H1 (cell line): ENCODE measurements around the gene ROR1. TPM values are rescaled to one million over a fixed set of nuclear protein-coding genes. Genes with fewer than 3 reads are reported as not detected.

Experiments
- CTCF ChIA-PET: fragments of 300-600 bp; sonication (Branson Sonifier 250); formaldehyde crosslinking; loops from one replicate; lab custom pipeline; 2021; ENCODE audit not compliant: partially characterized antibody; lab: Charles Lee
- POLR2A ChIA-PET: fragments of 300-600 bp; sonication (Branson Sonifier 250); formaldehyde crosslinking; loops from one replicate; lab custom pipeline; 2021; ENCODE audit warnings: inconsistent platforms; ENCODE audit not compliant: partially characterized antibody; lab: Charles Lee
- DNase-seq, 2 experiments: peaks; one replicate each; pipeline versions ENCODE4 v3.0.0 to v3.0.0-alpha.2; 2010 to 2022; ENCODE audit warnings: low spot score in 2 of 2, low read depth in 1 of 2, mixed read lengths in 1 of 2
- FAIRE-seq: peaks from 2 replicates; lab custom pipeline; 2011; peaks lifted over from hg19 to GRCh38; lab: Jason Lieb, UNC
- H2AFZ ChIP-seq: 2 replicates; pipeline ENCODE4 v1.8.1; 2012; ENCODE audit warnings: low read length, inconsistent platforms
- H2AK5ac ChIP-seq: 2 replicates; pipeline ENCODE4 v1.6.1; 2013; ENCODE audit warnings: low read depth, low read length
- H2BK120ac ChIP-seq: replicated peaks from 2 replicates; pipeline ENCODE3; 2013; ENCODE audit warnings: low read depth, low read length, inconsistent platforms
- H2BK12ac ChIP-seq: 2 replicates; pipeline ENCODE4 v1.6.1; 2013; ENCODE audit warnings: low read depth, low read length
- H2BK15ac ChIP-seq: 2 replicates; pipeline ENCODE4 v1.6.1; 2013; ENCODE audit warnings: low read length
- H2BK20ac ChIP-seq: 2 replicates; pipeline ENCODE4 v1.6.1; 2013; ENCODE audit warnings: low read length
- H2BK5ac ChIP-seq: 2 replicates; pipeline ENCODE4 v1.6.1; 2013; ENCODE audit warnings: low read depth, low read length
- H3K14ac ChIP-seq: 2 replicates; pipeline ENCODE4 v1.6.1; 2013; ENCODE audit warnings: inconsistent platforms; ENCODE audit not compliant: insufficient read length
- H3K18ac ChIP-seq: 2 replicates; pipeline ENCODE4 v1.6.1; 2013; ENCODE audit warnings: low read length; ENCODE audit errors: extremely low read depth
- H3K23ac ChIP-seq: 2 replicates; pipeline ENCODE4 v1.6.1; 2013; ENCODE audit warnings: inconsistent platforms; ENCODE audit not compliant: insufficient read length
- H3K23me2 ChIP-seq: 2 replicates; pipeline ENCODE4 v1.6.1; 2013; ENCODE audit warnings: low read depth, low read length
- H3K27ac ChIP-seq: 2 replicates; pipeline ENCODE4 v1.6.1; 2011; ENCODE audit warnings: low read depth, low read length, inconsistent platforms
- H3K27me3 ChIP-seq, 4 experiments: replicated peaks in 1 of 4; 1 replicate in 1 of 4; 2 replicates in 3 of 4; pipeline versions ENCODE4 v1.6.1 to v1.8.1; 2011 to 2013; ENCODE audit warnings: low read length in 3 of 4, mild to moderate bottlenecking in 3 of 4, inconsistent platforms in 2 of 4, mixed read lengths in 2 of 4, moderate library complexity in 1 of 4; ENCODE audit not compliant: control insufficient read depth in 3 of 4, insufficient read depth in 3 of 4; ENCODE audit errors: extremely low read depth in 1 of 4
- H3K36me3 ChIP-seq, 4 experiments: 2 replicates each; pipeline versions ENCODE4 v1.6.1 to v1.8.1; 2011 to 2013; ENCODE audit warnings: mild to moderate bottlenecking in 4 of 4, low read length in 3 of 4, moderate library complexity in 2 of 4, control low read depth in 1 of 4, inconsistent platforms in 1 of 4; ENCODE audit not compliant: insufficient read depth in 4 of 4, control insufficient read depth in 2 of 4
- H3K4ac ChIP-seq: replicated peaks from 2 replicates; pipeline ENCODE3; 2013; ENCODE audit warnings: low read length, low read depth, mixed read lengths, inconsistent platforms; ENCODE audit not compliant: insufficient read length
- H3K4me1 ChIP-seq, 4 experiments: replicated peaks in 1 of 4; 1 replicate in 1 of 4; 2 replicates in 3 of 4; pipeline versions ENCODE4 v1.6.1 to v1.8.1; 2011 to 2013; ENCODE audit warnings: low read length in 3 of 4, inconsistent platforms in 2 of 4, mixed read lengths in 1 of 4; ENCODE audit not compliant: insufficient read depth in 4 of 4, control insufficient read depth in 3 of 4
- H3K4me2 ChIP-seq, 2 experiments: 2 replicates each; pipeline versions ENCODE4 v1.6.1 to v1.8.1; 2011 to 2013; ENCODE audit warnings: low read depth in 2 of 2, low read length in 2 of 2, control low read depth in 1 of 2, inconsistent platforms in 1 of 2, mild to moderate bottlenecking in 1 of 2; ENCODE audit not compliant: insufficient read depth in 1 of 2
- H3K4me3 ChIP-seq, 4 experiments: fragments of 200-600, 300-600 bp in 1 of 4; sonication (generic), shearing (Covaris generic), sonication (Bioruptor Twin) in 1 of 4; 2 replicates each; pipeline versions ENCODE4 v1.5.1 to v1.8.1; 2011 to 2016; ENCODE audit warnings: low read length in 4 of 4, low read depth in 3 of 4, control low read depth in 2 of 4, inconsistent platforms in 2 of 4, mild to moderate bottlenecking in 2 of 4, mixed read lengths in 1 of 4, moderate library complexity in 1 of 4; ENCODE audit not compliant: insufficient read depth in 2 of 4; ENCODE audit errors: extremely low read depth in 1 of 4
- H3K56ac ChIP-seq: replicated peaks from 2 replicates; pipeline ENCODE3; 2013; ENCODE audit warnings: low read depth, mild to moderate bottlenecking, mixed read lengths, low read length, inconsistent platforms; ENCODE audit not compliant: insufficient read length
- H3K79me1 ChIP-seq: 2 replicates; pipeline ENCODE4 v1.6.1; 2013; ENCODE audit warnings: low read depth, low read length, control low read depth
- H3K79me2 ChIP-seq, 2 experiments: 2 replicates each; pipeline versions ENCODE4 v1.6.1 to v1.8.1; 2012 to 2013; ENCODE audit warnings: low read length in 2 of 2, mild to moderate bottlenecking in 2 of 2, inconsistent platforms in 1 of 2; ENCODE audit not compliant: insufficient read depth in 2 of 2, control insufficient read depth in 1 of 2
- H3K9ac ChIP-seq, 4 experiments: replicated peaks in 1 of 4; 1 replicate in 1 of 4; 2 replicates in 3 of 4; pipeline versions ENCODE4 v1.6.1 to v1.8.1; 2011 to 2013; ENCODE audit warnings: low read depth in 3 of 4, low read length in 3 of 4, control low read depth in 2 of 4, mild to moderate bottlenecking in 2 of 4, moderate library complexity in 2 of 4, inconsistent platforms in 1 of 4; ENCODE audit errors: extremely low read depth in 1 of 4
- H3K9me3 ChIP-seq, 2 experiments: 2 replicates each; pipeline versions ENCODE4 v1.6.1 to v1.8.1; 2012 to 2013; ENCODE audit warnings: mild to moderate bottlenecking in 2 of 2, moderate library complexity in 2 of 2, control low read depth in 1 of 2, inconsistent platforms in 1 of 2, low read depth in 1 of 2, low read length in 1 of 2, mixed read lengths in 1 of 2; ENCODE audit not compliant: insufficient read depth in 2 of 2
- H4K20me1 ChIP-seq, 2 experiments: replicated peaks in 1 of 2; 2 replicates each; pipeline versions ENCODE3 to v1.8.1; 2011 to 2013; ENCODE audit warnings: inconsistent platforms in 2 of 2, low read length in 2 of 2, mild to moderate bottlenecking in 1 of 2; ENCODE audit not compliant: insufficient read depth in 2 of 2, control insufficient read depth in 1 of 2
- H4K5ac ChIP-seq: 2 replicates; pipeline ENCODE4 v1.6.1; 2013; ENCODE audit warnings: low read length, low read depth, mixed read lengths, inconsistent platforms; ENCODE audit not compliant: insufficient read length
- H4K8ac ChIP-seq: 2 replicates; pipeline ENCODE4 v1.8.0; 2013; ENCODE audit warnings: mild to moderate bottlenecking, moderate library complexity, low read length, inconsistent platforms; ENCODE audit not compliant: insufficient read depth; ENCODE audit errors: extremely low read depth
- H4K91ac ChIP-seq: replicated peaks from 2 replicates; pipeline ENCODE3; 2013; ENCODE audit warnings: low read length, mixed read lengths, inconsistent platforms; ENCODE audit not compliant: insufficient read length
- ATF2 ChIP-seq: IDR thresholded peaks from 2 replicates; pipeline ENCODE4 v1.6.1; 2012; ENCODE audit warnings: low read length, inconsistent platforms
- ATF3 ChIP-seq: IDR thresholded peaks from 2 replicates; pipeline ENCODE4 v1.6.1; 2011; ENCODE audit warnings: low read depth, mild to moderate bottlenecking, low read length; ENCODE audit not compliant: insufficient read depth
- CREB1 ChIP-seq: IDR thresholded peaks from 2 replicates; pipeline ENCODE4 v1.6.1; 2012; ENCODE audit warnings: inconsistent platforms
- FOSL1 ChIP-seq: IDR thresholded peaks from 2 replicates; pipeline ENCODE4 v1.6.1; 2011; ENCODE audit warnings: mild to moderate bottlenecking, low read depth, low read length, moderate library complexity; ENCODE audit not compliant: insufficient read depth
- JUND ChIP-seq: IDR thresholded peaks from 2 replicates; pipeline ENCODE4 v1.6.1; 2011; ENCODE audit warnings: mild to moderate bottlenecking, improper control_type of control experiment, low read length
- MAFK ChIP-seq: IDR thresholded peaks from 2 replicates; pipeline ENCODE4 v1.6.1; 2012; ENCODE audit warnings: low read depth, mild to moderate bottlenecking, improper control_type of control experiment, low read length
- NRF1 ChIP-seq: IDR thresholded peaks from 2 replicates; pipeline ENCODE4 v1.6.1; 2011; ENCODE audit warnings: mild to moderate bottlenecking, low read depth, low read length, improper control_type of control experiment
- POLR2AphosphoS5 ChIP-seq: IDR thresholded peaks from 2 replicates; pipeline ENCODE4 v1.6.1; 2011; ENCODE audit warnings: low read depth, low read length
- SRF ChIP-seq: IDR thresholded peaks from 2 replicates; pipeline ENCODE4 v1.6.1; 2011; ENCODE audit warnings: mild to moderate bottlenecking, low read depth, low read length, moderate library complexity
- TBP ChIP-seq: IDR thresholded peaks from 2 replicates; pipeline ENCODE4 v1.6.1; 2011; ENCODE audit warnings: low read depth, low read length, improper control_type of control experiment
- TEAD4 ChIP-seq: IDR thresholded peaks from 2 replicates; pipeline ENCODE4 v1.6.1; 2012; ENCODE audit warnings: low read depth, low read length, inconsistent platforms, mixed read lengths
- WGBS, 2 experiments: shearing (Covaris generic) in 1 of 2; methylation state at CpG; one replicate each; pipeline versions ENCODE4 v1.1.6 to v1.1.7; 2013 to 2015; ENCODE audit warnings: low lambda C conversion rate in 2 of 2, mixed read lengths in 2 of 2, inconsistent platforms in 1 of 2, low coverage in 1 of 2, missing lambda C conversion rate in 1 of 2; ENCODE audit not compliant: insufficient replicate concordance in 2 of 2, insufficient coverage in 1 of 2, insufficient read length in 1 of 2; ENCODE audit errors: extremely low coverage in 1 of 2, missing lambda C conversion rate in 1 of 2; 5-methylcytosine and 5-hydroxymethylcytosine counted together
- polyA plus RNA-seq, 7 experiments: library from polyadenylated mRNA; depleted of rRNA in 3 of 7; stranded (reverse) in 5 of 7; unstranded in 2 of 7; fragments of >200 nt in 5 of 7; fragments of 200-250 nt in 2 of 7; gene quantifications; 1 replicate in 5 of 7; 2 replicates in 1 of 7; 4 replicates in 1 of 7; pipeline versions ENCODE4 v1.2.1 to v1.2.3, GENCODE V29; 2011 to 2013; ENCODE audit warnings: missing spikeins in 2 of 7, mixed read lengths in 2 of 7
- total RNA-seq: library from RNA; stranded (reverse); fragmentation: NEBNext Ultra II Directional; extraction: Animal tissue kit (Norgen Biotek cat#: 25700); gene quantifications from 2 replicates; pipeline ENCODE4 v1.2.1, GENCODE V29; 2021

ROR1 gene
- total and polyA plus RNA-seq, 2 of the 8 experiments (the other 6 are each of a cell fraction or from before 2014, with no cell fraction given) = 33.6 to 73.6 TPM

GRCh38 chr1:63969441-63969901, 195.7 kb downstream of the ROR1 start:
- Histone ChIP-seq H3K4me2 (no peak overlapping the region), H3K18ac (no peak overlapping the region), H2AK5ac (no peak overlapping the region), H2BK12ac (no peak overlapping the region), H3K4me3 (no peak overlapping the region), H4K91ac (no peak overlapping the region), H3K14ac (no peak overlapping the region), H2AFZ (no peak overlapping the region), H3K4ac (no peak overlapping the region)
- TF ChIP-seq TEAD4 = no peak
- no peak for TF ChIP-seq NRF1
- no peak for TF ChIP-seq ATF2
- no peak for TF ChIP-seq SRF
- no peak for TF ChIP-seq POLR2AphosphoS5
- no peak for TF ChIP-seq MAFK
- TF ChIP-seq ATF3 = no peak
- no peak for TF ChIP-seq TBP
- TF ChIP-seq FOSL1 = no peak
- no peak for TF ChIP-seq JUND
- TF ChIP-seq CREB1 = no peak
- TF ChIP-seq, all 59 proteins: peak for 0
- peaks cover 3% of the 10 kb centered on the region; the same call in 1 of the 2 replicates for H3K23me2 ChIP-seq
- H3K79me2 ChIP-seq = peaks cover 0 to 97% of the 10 kb centered on the region in 2 experiments; a peak in 2 of 4 replicates
- H4K8ac ChIP-seq = no peak overlapping the region
- H2BK20ac ChIP-seq = no peak overlapping the region
- no peaks in the 10 kb centered on the region for H3K9me3 ChIP-seq
- no peak overlapping the region for H3K9ac ChIP-seq
- no peak overlapping the region for H4K5ac ChIP-seq
- peaks cover 5 to 7% of the 10 kb centered on the region in 2 experiments for H4K20me1 ChIP-seq
- peaks cover 7% of the 10 kb centered on the region; the same call in 1 of the 2 replicates for H3K79me1 ChIP-seq
- ChIA-PET CTCF (interaction anchor here (0.6 kb wide), 1 partner anchor 93 kb away, joined by 3 read pairs; no protein-coding TSS in a partner anchor), POLR2A (no interaction called here)
- FAIRE-seq (no peak), DNase-seq (no peak)
- H2BK120ac ChIP-seq = no peak overlapping the region
- H3K23ac ChIP-seq = no peak overlapping the region
- H2BK5ac ChIP-seq = no peak overlapping the region
- H3K27ac ChIP-seq = no peak overlapping the region
- no peak overlapping the region for H3K56ac ChIP-seq
- WGBS, 2 experiments = 96% methylated on average over 4 of the region's 4 CpGs; no CpG with 5 or more reads in 1 of the 2 experiments
- H3K4me1 ChIP-seq = peaks cover 0 to 2% (median 0%) of the 10 kb centered on the region in 4 experiments; a peak in 1 of 7 replicates
- no peaks in the 10 kb centered on the region for H3K27me3 ChIP-seq
- H2BK15ac ChIP-seq = no peak overlapping the region
- no peaks in the 10 kb centered on the region for H3K36me3 ChIP-seq
